ENCODE results near the gene CTNNBL1.

The CTNNBL1 gene

DNA sequence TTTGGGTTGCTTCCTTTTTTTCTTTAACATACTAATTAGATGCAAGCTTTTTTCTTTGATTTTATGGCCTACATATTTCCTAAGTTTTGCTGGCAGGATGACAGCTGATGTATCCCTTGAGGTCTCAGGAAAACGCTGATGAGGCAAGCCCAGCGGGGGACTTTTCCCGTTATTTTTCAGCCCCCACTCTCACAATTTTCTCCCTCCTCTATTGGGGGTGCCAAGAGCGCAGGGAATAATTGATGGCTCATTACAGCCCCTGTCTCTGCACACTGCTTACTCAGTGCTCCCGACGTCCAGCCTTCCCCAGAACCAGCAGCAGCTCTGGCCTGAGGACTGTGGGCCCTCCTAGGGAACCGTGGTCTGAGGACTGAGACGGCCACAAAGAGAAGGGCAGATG is 170.5 kb downstream of the CTNNBL1 start:
- no peaks in the 10 kb centered on the region for H3K27me3 ChIP-seq (ENCODE audit: insufficient read depth, poor library complexity, severe bottlenecking)
- TF ChIP-seq GABPA (IDR thresholded peaks at IDR 0.05; ENCODE audit: low read depth) (no peak), SPI1 (IDR thresholded peaks at IDR 0.05; ENCODE audit: borderline replicate concordance, low read depth) (no peak), POLR2AphosphoS5 (IDR thresholded peaks at IDR 0.05; ENCODE audit: low read depth) (no peak)
- TF ChIP-seq, protein P1, sequence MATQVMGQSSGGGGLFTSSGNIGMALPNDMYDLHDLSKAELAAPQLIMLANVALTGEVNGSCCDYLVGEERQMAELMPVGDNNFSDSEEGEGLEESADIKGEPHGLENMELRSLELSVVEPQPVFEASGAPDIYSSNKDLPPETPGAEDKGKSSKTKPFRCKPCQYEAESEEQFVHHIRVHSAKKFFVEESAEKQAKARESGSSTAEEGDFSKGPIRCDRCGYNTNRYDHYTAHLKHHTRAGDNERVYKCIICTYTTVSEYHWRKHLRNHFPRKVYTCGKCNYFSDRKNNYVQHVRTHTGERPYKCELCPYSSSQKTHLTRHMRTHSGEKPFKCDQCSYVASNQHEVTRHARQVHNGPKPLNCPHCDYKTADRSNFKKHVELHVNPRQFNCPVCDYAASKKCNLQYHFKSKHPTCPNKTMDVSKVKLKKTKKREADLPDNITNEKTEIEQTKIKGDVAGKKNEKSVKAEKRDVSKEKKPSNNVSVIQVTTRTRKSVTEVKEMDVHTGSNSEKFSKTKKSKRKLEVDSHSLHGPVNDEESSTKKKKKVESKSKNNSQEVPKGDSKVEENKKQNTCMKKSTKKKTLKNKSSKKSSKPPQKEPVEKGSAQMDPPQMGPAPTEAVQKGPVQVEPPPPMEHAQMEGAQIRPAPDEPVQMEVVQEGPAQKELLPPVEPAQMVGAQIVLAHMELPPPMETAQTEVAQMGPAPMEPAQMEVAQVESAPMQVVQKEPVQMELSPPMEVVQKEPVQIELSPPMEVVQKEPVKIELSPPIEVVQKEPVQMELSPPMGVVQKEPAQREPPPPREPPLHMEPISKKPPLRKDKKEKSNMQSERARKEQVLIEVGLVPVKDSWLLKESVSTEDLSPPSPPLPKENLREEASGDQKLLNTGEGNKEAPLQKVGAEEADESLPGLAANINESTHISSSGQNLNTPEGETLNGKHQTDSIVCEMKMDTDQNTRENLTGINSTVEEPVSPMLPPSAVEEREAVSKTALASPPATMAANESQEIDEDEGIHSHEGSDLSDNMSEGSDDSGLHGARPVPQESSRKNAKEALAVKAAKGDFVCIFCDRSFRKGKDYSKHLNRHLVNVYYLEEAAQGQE (IDR thresholded peaks at IDR 0.05; ENCODE audit: insufficient replicate concordance, low read depth), result no peak
- TF ChIP-seq, protein P2, sequence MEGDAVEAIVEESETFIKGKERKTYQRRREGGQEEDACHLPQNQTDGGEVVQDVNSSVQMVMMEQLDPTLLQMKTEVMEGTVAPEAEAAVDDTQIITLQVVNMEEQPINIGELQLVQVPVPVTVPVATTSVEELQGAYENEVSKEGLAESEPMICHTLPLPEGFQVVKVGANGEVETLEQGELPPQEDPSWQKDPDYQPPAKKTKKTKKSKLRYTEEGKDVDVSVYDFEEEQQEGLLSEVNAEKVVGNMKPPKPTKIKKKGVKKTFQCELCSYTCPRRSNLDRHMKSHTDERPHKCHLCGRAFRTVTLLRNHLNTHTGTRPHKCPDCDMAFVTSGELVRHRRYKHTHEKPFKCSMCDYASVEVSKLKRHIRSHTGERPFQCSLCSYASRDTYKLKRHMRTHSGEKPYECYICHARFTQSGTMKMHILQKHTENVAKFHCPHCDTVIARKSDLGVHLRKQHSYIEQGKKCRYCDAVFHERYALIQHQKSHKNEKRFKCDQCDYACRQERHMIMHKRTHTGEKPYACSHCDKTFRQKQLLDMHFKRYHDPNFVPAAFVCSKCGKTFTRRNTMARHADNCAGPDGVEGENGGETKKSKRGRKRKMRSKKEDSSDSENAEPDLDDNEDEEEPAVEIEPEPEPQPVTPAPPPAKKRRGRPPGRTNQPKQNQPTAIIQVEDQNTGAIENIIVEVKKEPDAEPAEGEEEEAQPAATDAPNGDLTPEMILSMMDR (IDR thresholded peaks at IDR 0.05; ENCODE audit: insufficient read depth, low read length), result no peak
- DNase-seq (ENCODE audit: low read depth in 1 of 2, low spot score in 1 of 2), result no peak
- no peak overlapping the region for H3K4me3 ChIP-seq (replicated peaks; ENCODE audit: insufficient read depth, low read length)
- no peak overlapping the region for H3K27ac ChIP-seq (replicated peaks)

DNA sequence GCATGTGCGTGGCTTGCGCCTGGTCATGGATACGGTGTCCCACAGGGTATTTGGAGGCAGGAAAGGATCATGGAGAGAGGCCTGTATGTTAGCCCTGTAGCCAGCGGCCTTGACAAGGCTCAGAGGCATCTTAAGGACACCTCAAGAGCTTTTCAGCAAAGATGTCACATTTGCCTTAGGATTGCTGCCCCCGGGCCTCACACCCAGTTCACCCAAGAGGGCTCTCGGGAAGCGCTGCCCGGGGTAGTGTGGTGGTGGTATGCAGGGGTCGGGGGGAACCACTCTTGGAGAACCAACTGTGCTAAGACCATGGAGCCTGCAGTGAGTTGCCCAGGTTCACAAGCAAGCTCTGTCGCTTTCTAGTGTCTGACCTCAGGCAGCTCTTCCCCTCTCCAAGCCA is 172.2 kb downstream of the CTNNBL1 start:
- no peak overlapping the region for H3K27ac ChIP-seq (replicated peaks)
- no peak overlapping the region for H3K4me3 ChIP-seq (replicated peaks; ENCODE audit: insufficient read depth, low read length)
- TF ChIP-seq, protein P1 (IDR thresholded peaks at IDR 0.05; ENCODE audit: insufficient replicate concordance, low read depth), result no peak
- TF ChIP-seq SPI1 (IDR thresholded peaks at IDR 0.05; ENCODE audit: borderline replicate concordance, low read depth) (no peak), GABPA (IDR thresholded peaks at IDR 0.05; ENCODE audit: low read depth) (no peak), POLR2AphosphoS5 (IDR thresholded peaks at IDR 0.05; ENCODE audit: low read depth) (no peak)
- TF ChIP-seq, protein P2 (IDR thresholded peaks at IDR 0.05; ENCODE audit: insufficient read depth, low read length), result no peak
- DNase-seq (ENCODE audit: low read depth in 1 of 2, low spot score in 1 of 2), result no peak
- no peaks in the 10 kb centered on the region for H3K27me3 ChIP-seq (ENCODE audit: insufficient read depth, poor library complexity, severe bottlenecking)

DNA sequence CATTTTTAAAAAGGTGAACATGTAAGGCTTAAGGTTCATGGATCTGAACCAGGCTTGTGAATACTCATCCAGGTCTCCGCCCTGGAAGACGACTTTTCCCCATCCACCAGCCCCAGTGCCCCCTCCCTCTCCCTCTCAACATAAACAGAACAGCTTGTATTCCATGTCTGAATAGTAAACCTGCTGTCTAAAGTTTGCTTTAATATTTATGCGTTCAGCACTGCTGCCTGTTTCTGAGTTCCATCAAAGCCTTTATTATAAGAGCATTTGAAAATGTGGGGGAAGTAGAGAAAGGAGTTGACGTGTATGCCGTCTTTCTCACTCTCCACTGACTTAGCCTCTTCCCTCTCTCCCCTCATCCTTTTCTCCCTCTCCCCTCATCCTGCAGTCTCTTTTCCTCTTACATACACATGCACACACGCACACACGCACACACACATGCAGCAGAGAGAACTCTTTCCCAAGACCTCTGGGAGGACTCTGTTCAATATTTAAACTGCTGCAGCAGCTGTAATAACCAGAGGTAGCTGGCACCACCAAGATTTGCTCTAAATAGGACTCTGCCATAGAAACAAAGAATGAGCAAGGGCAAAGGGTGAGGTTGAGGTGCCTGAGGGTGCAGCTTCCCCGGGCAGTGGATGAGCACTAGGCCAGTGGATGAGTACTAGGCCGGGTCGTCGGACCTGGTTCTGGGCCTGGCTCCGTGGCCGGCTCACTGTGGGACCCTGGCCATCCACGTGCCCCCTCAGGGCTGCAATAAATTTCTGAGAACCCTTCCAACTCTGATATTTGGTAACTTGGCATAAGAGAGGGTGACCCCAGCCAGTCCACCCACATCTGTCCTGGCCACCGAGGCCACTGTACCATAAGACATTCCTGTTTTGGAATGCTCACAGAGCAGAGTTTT is 173.7 kb downstream of the CTNNBL1 start:
- no peak overlapping the region for H3K27ac ChIP-seq (replicated peaks)
- H3K4me3 ChIP-seq (replicated peaks; ENCODE audit: insufficient read depth, low read length), result no peak overlapping the region
- no peak for DNase-seq (ENCODE audit: low read depth in 1 of 2, low spot score in 1 of 2)
- TF ChIP-seq, protein P1 (IDR thresholded peaks at IDR 0.05; ENCODE audit: insufficient replicate concordance, low read depth), result no peak
- TF ChIP-seq SPI1 (IDR thresholded peaks at IDR 0.05; ENCODE audit: borderline replicate concordance, low read depth), result no peak
- no peak for TF ChIP-seq POLR2AphosphoS5 (IDR thresholded peaks at IDR 0.05; ENCODE audit: low read depth)
- TF ChIP-seq, protein P2 (IDR thresholded peaks at IDR 0.05; ENCODE audit: insufficient read depth, low read length), result no peak
- TF ChIP-seq GABPA (IDR thresholded peaks at IDR 0.05; ENCODE audit: low read depth), result no peak
- H3K27me3 ChIP-seq (ENCODE audit: insufficient read depth, poor library complexity, severe bottlenecking), result no peaks in the 10 kb centered on the region
